D341Med (cell line): Measurements from ENCODE around the gene ARHGAP22.

Experiments used
- DNase-seq: peaks from one replicate; pipeline ENCODE4 v3.0.0; 2012; ENCODE audit warnings: low spot score

The ARHGAP22 gene

GRCh38 chr10:48496831-48497779 is 107.8 kb downstream of the ARHGAP22 start:
- DNase-seq: peak; percentile 20

- peak; percentile 14 for DNase-seq
These were observed 108.6 kb downstream of the ARHGAP22 start for GRCh38 chr10:48496105-48496830.

- DNase-seq: peak; percentile 20
These were observed 109.4 kb downstream of the ARHGAP22 start for GRCh38 chr10:48495282-48496045.

- DNase-seq: no peak
These were observed 110.3 kb downstream of the ARHGAP22 start for GRCh38 chr10:48494611-48495010.

- peak; percentile 18 for DNase-seq
These were observed 110.8 kb downstream of the ARHGAP22 start for GRCh38 chr10:48494073-48494472.

- DNase-seq: peak; percentile 34
These were observed 111.6 kb downstream of the ARHGAP22 start for GRCh38 chr10:48493083-48493871.

- peak; percentile 27 for DNase-seq
These were observed 112.7 kb downstream of the ARHGAP22 start for GRCh38 chr10:48492201-48492600.

- peak; percentile 29 for DNase-seq
These were observed 113.3 kb downstream of the ARHGAP22 start for GRCh38 chr10:48491392-48492139.

GRCh38 chr10:48490946-48491345 is 113.9 kb downstream of the ARHGAP22 start:
- DNase-seq: peak; percentile 30

- DNase-seq: peak; percentile 24
These were observed 114.3 kb downstream of the ARHGAP22 start for GRCh38 chr10:48490571-48490940.

- no peak for DNase-seq
These were observed 115.8 kb downstream of the ARHGAP22 start for GRCh38 chr10:48489099-48489498.

GRCh38 chr10:48487244-48487643 is 117.6 kb downstream of the ARHGAP22 start:
- peak; percentile 52 for DNase-seq

GRCh38 chr10:48485711-48486110 is 119.2 kb downstream of the ARHGAP22 start:
- DNase-seq: no peak

GRCh38 chr10:48484911-48485310 is 120.0 kb downstream of the ARHGAP22 start:
- DNase-seq: no peak

GRCh38 chr10:48482207-48482606 is 122.7 kb downstream of the ARHGAP22 start:
- DNase-seq: no peak

GRCh38 chr10:48481385-48481784 is 123.5 kb downstream of the ARHGAP22 start:
- DNase-seq: no peak

- DNase-seq: peak; percentile 29
These were observed 124.2 kb downstream of the ARHGAP22 start for GRCh38 chr10:48480397-48481374.

- DNase-seq: peak; percentile 30
These were observed 125.7 kb downstream of the ARHGAP22 start for GRCh38 chr10:48478980-48479811.

GRCh38 chr10:48478469-48478868 is 126.4 kb downstream of the ARHGAP22 start:
- DNase-seq: no peak
